K562 (cell line): ENCODE results near the gene BCAS3. TPM values are rescaled to one million over a fixed set of nuclear protein-coding genes. Genes with fewer than 3 reads are reported as not detected.

ENCODE experiments used
- ATAC-seq: fragments of 200-7000 bp; cut with Tn5 transposase; 3 replicates; pipeline ENCODE4 v1.9.1; 2020; ENCODE audit warnings: moderate library complexity
- BruUV-seq: library from RNA; stranded (reverse); fragments of 400-500 nt; replicated peaks from 2 replicates; lab custom pipeline; 2021; lab: Mats Ljungman, UMichigan
- CTCF ChIA-PET: fragments of 300-600 bp; formaldehyde crosslinking; extraction: SDS; loops from one replicate; lab custom pipeline; 2021; ENCODE audit warnings: low intra/inter-chr PET ratio; lab: Yijun Ruan, JAX
- POLR2A ChIA-PET: fragments of 300-600, 350-650 bp; sonication (Branson Sonifier 250); formaldehyde crosslinking; extraction: SDS; loops from one replicate; lab custom pipeline; 2021; ENCODE audit warnings: antibody characterized with exemption, inconsistent platforms; lab: Yijun Ruan, JAX
- DNase-seq, 4 experiments: peaks; one replicate each; pipeline versions ENCODE4 v3.0.0 to v3.0.0-alpha.2; 2011 to 2018; ENCODE audit warnings: low spot score in 3 of 4, mixed read lengths in 3 of 4; ENCODE audit errors: extremely low read depth in 1 of 4
- FAIRE-seq: peaks from 2 replicates; lab custom pipeline; 2011; peaks lifted over from hg19 to GRCh38; lab: Jason Lieb, UNC
- H2AFZ ChIP-seq: 2 replicates; pipeline ENCODE4 v1.6.0; 2011; ENCODE audit warnings: low read depth, low read length, control low read depth, inconsistent platforms
- H3K27ac ChIP-seq: fragments of 200-600 bp; 3 replicates; pipeline ENCODE4 v1.8.0; 2011; ENCODE audit warnings: low read depth, mild to moderate bottlenecking, control low read depth, inconsistent platforms, low read length, moderate library complexity, mixed read lengths; ENCODE audit errors: extremely low read depth
- H3K27me3 ChIP-seq, 2 experiments: fragments of 300-600 bp in 1 of 2; 2 replicates in 1 of 2; 3 replicates in 1 of 2; pipeline versions ENCODE4 v1.6.0 to v1.8.0; 2011; ENCODE audit warnings: inconsistent platforms in 2 of 2, low read length in 2 of 2, mild to moderate bottlenecking in 1 of 2, mixed read lengths in 1 of 2, moderate library complexity in 1 of 2; ENCODE audit not compliant: control insufficient read depth in 2 of 2, insufficient read depth in 2 of 2
- H3K36me3 ChIP-seq: fragments of 300-600 bp; 3 replicates; pipeline ENCODE4 v1.8.0; 2011; ENCODE audit warnings: mild to moderate bottlenecking, low read length, inconsistent platforms; ENCODE audit not compliant: control insufficient read depth, insufficient read depth
- H3K4me1 ChIP-seq, 2 experiments: fragments of 200-600 bp in 1 of 2; replicated peaks in 1 of 2; 2 replicates in 1 of 2; 3 replicates in 1 of 2; pipeline versions ENCODE4 v1.5.1 to v1.8.0; 2011; ENCODE audit warnings: inconsistent platforms in 2 of 2, low read length in 2 of 2, mild to moderate bottlenecking in 1 of 2, mixed read lengths in 1 of 2, moderate library complexity in 1 of 2; ENCODE audit not compliant: control insufficient read depth in 2 of 2, insufficient read depth in 2 of 2
- H3K4me2 ChIP-seq: 2 replicates; pipeline ENCODE4 v1.6.1; 2011; ENCODE audit warnings: low read length, control low read depth, inconsistent platforms, mixed read lengths; ENCODE audit not compliant: insufficient read depth
- H3K4me3 ChIP-seq: fragments of 200-600 bp; sonication (generic), shearing (Covaris generic); 2 replicates; pipeline ENCODE4 v1.5.1; 2016; ENCODE audit warnings: control low read depth, inconsistent platforms
- H3K79me2 ChIP-seq: fragments of 200-600 bp; 3 replicates; pipeline ENCODE4 v1.8.0; 2011; ENCODE audit warnings: low read length, inconsistent platforms; ENCODE audit not compliant: control insufficient read depth, insufficient read depth
- H3K9ac ChIP-seq, 2 experiments: 2 replicates each; pipeline versions ENCODE4 v1.6.0 to v1.6.1; 2011; ENCODE audit warnings: low read depth in 2 of 2, low read length in 2 of 2, control low read depth in 1 of 2, inconsistent platforms in 1 of 2, mild to moderate bottlenecking in 1 of 2, mixed read lengths in 1 of 2; ENCODE audit not compliant: insufficient read depth in 1 of 2
- H3K9me1 ChIP-seq: one replicate; pipeline ENCODE4 v1.6.0; 2011; ENCODE audit warnings: inconsistent platforms, mild to moderate bottlenecking, low read length, moderate library complexity; ENCODE audit not compliant: control insufficient read depth, insufficient read depth
- H3K9me3 ChIP-seq: replicated peaks from 2 replicates; pipeline ENCODE4 v1.5.1; 2011; ENCODE audit warnings: low read depth, low read length, inconsistent platforms; ENCODE audit not compliant: control insufficient read depth, insufficient read depth
- H4K20me1 ChIP-seq: replicated peaks from 2 replicates; pipeline ENCODE4 v1.6.1; 2011; ENCODE audit warnings: low read length, inconsistent platforms, mixed read lengths; ENCODE audit not compliant: control insufficient read depth, insufficient read depth
- ASH1L ChIP-seq: fragments of 450-650 bp; IDR thresholded peaks from 2 replicates; pipeline ENCODE4 v1.6.1; 2018; ENCODE audit warnings: borderline replicate concordance, mild to moderate bottlenecking, low read depth; ENCODE audit not compliant: partially characterized antibody
- BACH1 ChIP-seq: fragments of 200-800 bp; sonication (Bioruptor generic); IDR thresholded peaks from 2 replicates; pipeline ENCODE4 v1.6.1; 2016; ENCODE audit warnings: missing genetic modification characterization, missing compliant biosample characterization
- DPF2 ChIP-seq: fragments of 450-650 bp; IDR thresholded peaks from 2 replicates; pipeline ENCODE4 v1.6.1; 2016
- HNRNPLL ChIP-seq: fragments of 200-400 bp; formaldehyde crosslinking; IDR thresholded peaks from 2 replicates; pipeline ENCODE4 v1.6.1; 2017; ENCODE audit warnings: low read length, low read depth, mild to moderate bottlenecking; ENCODE audit not compliant: poor library complexity, severe bottlenecking
- KAT2B ChIP-seq: IDR thresholded peaks from one replicate; pipeline ENCODE4 v1.6.1; 2012; ENCODE audit warnings: low read depth, mild to moderate bottlenecking, control low read depth, inconsistent platforms, low read length, moderate library complexity
- MEF2A ChIP-seq: IDR thresholded peaks from 2 replicates; pipeline ENCODE4 v1.6.1; 2011; ENCODE audit warnings: low read depth, mild to moderate bottlenecking, low read length, moderate library complexity; ENCODE audit not compliant: control insufficient read depth
- ZNF609 ChIP-seq: sonication (generic); formaldehyde crosslinking; IDR thresholded peaks from 2 replicates; pipeline ENCODE4 v1.8.1; 2023; ENCODE audit warnings: missing genetic modification reagents, mild to moderate bottlenecking, borderline replicate concordance
- WGBS: fragments of 100-300 bp; shearing (Covaris generic); methylation state at CpG from one replicate; pipeline ENCODE4 v1.1.6; 2016; ENCODE audit warnings: low coverage, mixed read lengths; ENCODE audit not compliant: insufficient coverage; ENCODE audit errors: missing lambda C conversion rate; 5-methylcytosine and 5-hydroxymethylcytosine counted together
- in situ Hi-C: fragments of 300-500 bp; cut with MboI; formaldehyde crosslinking; loops from 4 replicates; pipeline ENCODE4 v1.15.0; 2018; ENCODE audit warnings: inconsistent platforms, mixed read lengths
- intact Hi-C: fragments of 100-400 bp; cut with micrococcal nuclease; formaldehyde crosslinking; loops from 2 replicates; pipeline ENCODE4 v1.14.2; 2022
- polyA plus RNA-seq, 8 experiments: library from polyadenylated mRNA; depleted of rRNA in 4 of 8; stranded (reverse) in 5 of 8; unstranded in 3 of 8; fragments of >200 nt; fragmentation: Nextera tagmentation in 2 of 8; fragmentation: Illumina TruSeq in 1 of 8; extraction: Ambion mirVana in 2 of 8; extraction: Trizol in 1 of 8; gene quantifications; 2 replicates each; pipeline versions ENCODE4 v1.2.1 to v1.2.3, GENCODE V29; 2011 to 2014; ENCODE audit warnings: inconsistent platforms in 1 of 8, missing spikeins in 1 of 8
- total RNA-seq, 7 experiments: library from RNA; depleted of rRNA in 6 of 7; stranded (reverse); fragments of >200 nt in 6 of 7; fragmentation: Illumina TruSeq in 2 of 7; extraction: Trizol in 2 of 7; gene quantifications; 2 replicates each; pipeline versions ENCODE4 v1.2.1 to v1.2.3, GENCODE V29; 2011 to 2021; ENCODE audit warnings: low replicate concordance in 1 of 7
- TF ChIP-seq, protein P1 (sequence below): sonication (generic); formaldehyde crosslinking; IDR thresholded peaks from 2 replicates; pipeline ENCODE4 v1.8.1; 2023; ENCODE audit warnings: mild to moderate bottlenecking, missing genetic modification reagents
- TF ChIP-seq, protein P2 (sequence below): fragments of 450-650 bp; conservative IDR thresholded peaks from 2 replicates; pipeline ENCODE4 v1.6.1; 2016; ENCODE audit warnings: missing genetic modification characterization, low read depth, mild to moderate bottlenecking, missing compliant biosample characterization, moderate library complexity
- TF ChIP-seq, protein P3 (sequence below), 3 experiments: fragments of 200-800 bp in 1 of 3; fragments of 250-450 bp in 1 of 3; fragments of 450-650 bp in 1 of 3; sonication (Bioruptor Pico) in 1 of 3; sonication (Bioruptor generic) in 1 of 3; formaldehyde crosslinking in 1 of 3; IDR thresholded peaks; 2 replicates each; pipeline versions ENCODE4 v1.6.1 to v1.8.0; 2016 to 2022; ENCODE audit warnings: mild to moderate bottlenecking in 2 of 3, missing genetic modification characterization in 2 of 3, missing compliant biosample characterization in 1 of 3, moderate library complexity in 1 of 3

Gene BCAS3
- total and polyA plus RNA-seq, 9 of the 15 experiments (the other 6 are each of a cell fraction or from before 2014, with no cell fraction given): 1.9 to 5.5 (median 3.5) TPM

DNA sequence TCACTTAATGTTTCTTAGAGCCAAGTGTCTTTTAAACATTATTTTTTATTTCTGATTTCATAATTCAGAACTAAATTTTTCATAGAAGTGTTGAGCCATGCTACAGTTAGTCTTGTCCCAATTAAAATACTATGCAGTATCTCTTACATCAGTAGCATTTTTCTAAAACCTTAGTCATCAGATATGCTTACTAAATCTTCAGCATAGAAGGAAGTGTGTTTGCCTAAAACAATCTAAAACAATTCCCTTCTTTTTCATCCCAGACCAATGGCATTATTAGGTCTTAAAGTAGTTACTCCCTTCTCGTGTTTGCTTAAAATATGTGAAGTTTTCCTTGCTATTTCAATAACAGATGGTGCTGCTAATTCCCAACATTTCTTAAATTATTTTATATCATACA lies 13.6 kb upstream of the BCAS3 start:
- Histone ChIP-seq H3K36me3 (peaks cover 21% of the 10 kb centered on the region; the same call in 1 of the 3 replicates), H3K9me1 (no peaks in the 10 kb centered on the region), H3K79me2 (no peaks in the 10 kb centered on the region), H4K20me1 (no peaks in the 10 kb centered on the region), H3K4me3 (no peak overlapping the region), H2AFZ (no peak overlapping the region), H3K9me3 (no peaks in the 10 kb centered on the region), H3K4me1 (no peaks in the 10 kb centered on the region; a peak in 1 of 5 replicates), H3K4me2 (no peak overlapping the region), H3K27me3 (no peaks in the 10 kb centered on the region), H3K27ac (no peak overlapping the region), H3K9ac (no peak overlapping the region)
- ATAC-seq (no peak), FAIRE-seq (no peak), DNase-seq (no peak)
- in situ Hi-C loops: no loop called here
- ChIA-PET POLR2A (no interaction called here), CTCF (no interaction called here)
- BruUV-seq: no TSS peak
- WGBS: 43% methylated on average over 1 of the region's 1 CpG
- intact Hi-C loops: no loop called here
- no peak for TF ChIP-seq KAT2B
- TF ChIP-seq, protein P1, sequence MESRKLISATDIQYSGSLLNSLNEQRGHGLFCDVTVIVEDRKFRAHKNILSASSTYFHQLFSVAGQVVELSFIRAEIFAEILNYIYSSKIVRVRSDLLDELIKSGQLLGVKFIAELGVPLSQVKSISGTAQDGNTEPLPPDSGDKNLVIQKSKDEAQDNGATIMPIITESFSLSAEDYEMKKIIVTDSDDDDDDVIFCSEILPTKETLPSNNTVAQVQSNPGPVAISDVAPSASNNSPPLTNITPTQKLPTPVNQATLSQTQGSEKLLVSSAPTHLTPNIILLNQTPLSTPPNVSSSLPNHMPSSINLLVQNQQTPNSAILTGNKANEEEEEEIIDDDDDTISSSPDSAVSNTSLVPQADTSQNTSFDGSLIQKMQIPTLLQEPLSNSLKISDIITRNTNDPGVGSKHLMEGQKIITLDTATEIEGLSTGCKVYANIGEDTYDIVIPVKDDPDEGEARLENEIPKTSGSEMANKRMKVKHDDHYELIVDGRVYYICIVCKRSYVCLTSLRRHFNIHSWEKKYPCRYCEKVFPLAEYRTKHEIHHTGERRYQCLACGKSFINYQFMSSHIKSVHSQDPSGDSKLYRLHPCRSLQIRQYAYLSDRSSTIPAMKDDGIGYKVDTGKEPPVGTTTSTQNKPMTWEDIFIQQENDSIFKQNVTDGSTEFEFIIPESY (CRISPR knock-in tag): no peak
- no peak for TF ChIP-seq ZNF609 (CRISPR knock-in tag)
- TF ChIP-seq MEF2A: no peak
- TF ChIP-seq DPF2: no peak
- TF ChIP-seq, protein P2, sequence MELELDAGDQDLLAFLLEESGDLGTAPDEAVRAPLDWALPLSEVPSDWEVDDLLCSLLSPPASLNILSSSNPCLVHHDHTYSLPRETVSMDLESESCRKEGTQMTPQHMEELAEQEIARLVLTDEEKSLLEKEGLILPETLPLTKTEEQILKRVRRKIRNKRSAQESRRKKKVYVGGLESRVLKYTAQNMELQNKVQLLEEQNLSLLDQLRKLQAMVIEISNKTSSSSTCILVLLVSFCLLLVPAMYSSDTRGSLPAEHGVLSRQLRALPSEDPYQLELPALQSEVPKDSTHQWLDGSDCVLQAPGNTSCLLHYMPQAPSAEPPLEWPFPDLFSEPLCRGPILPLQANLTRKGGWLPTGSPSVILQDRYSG: no peak
- no peak for TF ChIP-seq ASH1L
- TF ChIP-seq, protein P3, sequence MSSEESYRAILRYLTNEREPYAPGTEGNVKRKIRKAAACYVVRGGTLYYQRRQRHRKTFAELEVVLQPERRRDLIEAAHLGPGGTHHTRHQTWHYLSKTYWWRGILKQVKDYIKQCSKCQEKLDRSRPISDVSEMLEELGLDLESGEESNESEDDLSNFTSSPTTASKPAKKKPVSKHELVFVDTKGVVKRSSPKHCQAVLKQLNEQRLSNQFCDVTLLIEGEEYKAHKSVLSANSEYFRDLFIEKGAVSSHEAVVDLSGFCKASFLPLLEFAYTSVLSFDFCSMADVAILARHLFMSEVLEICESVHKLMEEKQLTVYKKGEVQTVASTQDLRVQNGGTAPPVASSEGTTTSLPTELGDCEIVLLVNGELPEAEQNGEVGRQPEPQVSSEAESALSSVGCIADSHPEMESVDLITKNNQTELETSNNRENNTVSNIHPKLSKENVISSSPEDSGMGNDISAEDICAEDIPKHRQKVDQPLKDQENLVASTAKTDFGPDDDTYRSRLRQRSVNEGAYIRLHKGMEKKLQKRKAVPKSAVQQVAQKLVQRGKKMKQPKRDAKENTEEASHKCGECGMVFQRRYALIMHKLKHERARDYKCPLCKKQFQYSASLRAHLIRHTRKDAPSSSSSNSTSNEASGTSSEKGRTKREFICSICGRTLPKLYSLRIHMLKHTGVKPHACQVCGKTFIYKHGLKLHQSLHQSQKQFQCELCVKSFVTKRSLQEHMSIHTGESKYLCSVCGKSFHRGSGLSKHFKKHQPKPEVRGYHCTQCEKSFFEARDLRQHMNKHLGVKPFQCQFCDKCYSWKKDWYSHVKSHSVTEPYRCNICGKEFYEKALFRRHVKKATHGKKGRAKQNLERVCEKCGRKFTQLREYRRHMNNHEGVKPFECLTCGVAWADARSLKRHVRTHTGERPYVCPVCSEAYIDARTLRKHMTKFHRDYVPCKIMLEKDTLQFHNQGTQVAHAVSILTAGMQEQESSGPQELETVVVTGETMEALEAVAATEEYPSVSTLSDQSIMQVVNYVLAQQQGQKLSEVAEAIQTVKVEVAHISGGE (CRISPR knock-in tag; IDR thresholded peaks at IDR 0.05): peak in 1 of 3 experiments; percentile 60; a peak in 1 of 6 replicates
- no peak for TF ChIP-seq HNRNPLL
- TF ChIP-seq BACH1 (tag): no peak
